SJCRH30 (cell line): Measurements from ENCODE around the gene TECPR2. TPM values are rescaled to one million over a fixed set of nuclear protein-coding genes. Genes with fewer than 3 reads are reported as not detected.
A peak's percentile ranks its signal among the peaks of the same experiment; 100 is the strongest.

Experiments used
- DNase-seq, 2 experiments: peaks; one replicate each; pipeline ENCODE4 v3.0.0-alpha.2; 2015 to 2020
- H3K27ac ChIP-seq: fragments of 250-450 bp; sonication (Bioruptor Pico); 2 replicates; pipeline ENCODE4 v1.5.1; 2020; ENCODE audit warnings: mild to moderate bottlenecking, moderate library complexity
- H3K27me3 ChIP-seq: fragments of 250-450 bp; sonication (Bioruptor Pico); 2 replicates; pipeline ENCODE4 v1.5.1; 2020; ENCODE audit warnings: mild to moderate bottlenecking, moderate library complexity
- H3K36me3 ChIP-seq: fragments of 250-450 bp; sonication (Bioruptor Pico); 2 replicates; pipeline ENCODE4 v1.5.1; 2020; ENCODE audit warnings: mild to moderate bottlenecking, moderate library complexity
- H3K4me1 ChIP-seq: fragments of 250-450 bp; sonication (Bioruptor Pico); 2 replicates; pipeline ENCODE4 v1.5.1; 2020; ENCODE audit warnings: mild to moderate bottlenecking, moderate library complexity
- H3K4me3 ChIP-seq: fragments of 250-450 bp; sonication (Bioruptor Pico); 2 replicates; pipeline ENCODE4 v1.5.1; 2020; ENCODE audit warnings: mild to moderate bottlenecking, moderate library complexity
- H3K9me3 ChIP-seq: fragments of 250-450 bp; sonication (Bioruptor Pico); replicated peaks from 2 replicates; pipeline ENCODE4 v1.5.1; 2020; ENCODE audit warnings: mild to moderate bottlenecking, moderate library complexity
- total RNA-seq: library from RNA; depleted of rRNA; stranded (reverse); fragments of >200 nt; shearing (Covaris generic); gene quantifications from 2 replicates; pipeline ENCODE4 v1.2.3, GENCODE V29; 2014; rRNA removed

Gene TECPR2, protein sequence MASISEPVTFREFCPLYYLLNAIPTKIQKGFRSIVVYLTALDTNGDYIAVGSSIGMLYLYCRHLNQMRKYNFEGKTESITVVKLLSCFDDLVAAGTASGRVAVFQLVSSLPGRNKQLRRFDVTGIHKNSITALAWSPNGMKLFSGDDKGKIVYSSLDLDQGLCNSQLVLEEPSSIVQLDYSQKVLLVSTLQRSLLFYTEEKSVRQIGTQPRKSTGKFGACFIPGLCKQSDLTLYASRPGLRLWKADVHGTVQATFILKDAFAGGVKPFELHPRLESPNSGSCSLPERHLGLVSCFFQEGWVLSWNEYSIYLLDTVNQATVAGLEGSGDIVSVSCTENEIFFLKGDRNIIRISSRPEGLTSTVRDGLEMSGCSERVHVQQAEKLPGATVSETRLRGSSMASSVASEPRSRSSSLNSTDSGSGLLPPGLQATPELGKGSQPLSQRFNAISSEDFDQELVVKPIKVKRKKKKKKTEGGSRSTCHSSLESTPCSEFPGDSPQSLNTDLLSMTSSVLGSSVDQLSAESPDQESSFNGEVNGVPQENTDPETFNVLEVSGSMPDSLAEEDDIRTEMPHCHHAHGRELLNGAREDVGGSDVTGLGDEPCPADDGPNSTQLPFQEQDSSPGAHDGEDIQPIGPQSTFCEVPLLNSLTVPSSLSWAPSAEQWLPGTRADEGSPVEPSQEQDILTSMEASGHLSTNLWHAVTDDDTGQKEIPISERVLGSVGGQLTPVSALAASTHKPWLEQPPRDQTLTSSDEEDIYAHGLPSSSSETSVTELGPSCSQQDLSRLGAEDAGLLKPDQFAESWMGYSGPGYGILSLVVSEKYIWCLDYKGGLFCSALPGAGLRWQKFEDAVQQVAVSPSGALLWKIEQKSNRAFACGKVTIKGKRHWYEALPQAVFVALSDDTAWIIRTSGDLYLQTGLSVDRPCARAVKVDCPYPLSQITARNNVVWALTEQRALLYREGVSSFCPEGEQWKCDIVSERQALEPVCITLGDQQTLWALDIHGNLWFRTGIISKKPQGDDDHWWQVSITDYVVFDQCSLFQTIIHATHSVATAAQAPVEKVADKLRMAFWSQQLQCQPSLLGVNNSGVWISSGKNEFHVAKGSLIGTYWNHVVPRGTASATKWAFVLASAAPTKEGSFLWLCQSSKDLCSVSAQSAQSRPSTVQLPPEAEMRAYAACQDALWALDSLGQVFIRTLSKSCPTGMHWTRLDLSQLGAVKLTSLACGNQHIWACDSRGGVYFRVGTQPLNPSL (N-terminal part only)
- 8.6 and 9.1 TPM in 2 replicates for total RNA-seq

DNA sequence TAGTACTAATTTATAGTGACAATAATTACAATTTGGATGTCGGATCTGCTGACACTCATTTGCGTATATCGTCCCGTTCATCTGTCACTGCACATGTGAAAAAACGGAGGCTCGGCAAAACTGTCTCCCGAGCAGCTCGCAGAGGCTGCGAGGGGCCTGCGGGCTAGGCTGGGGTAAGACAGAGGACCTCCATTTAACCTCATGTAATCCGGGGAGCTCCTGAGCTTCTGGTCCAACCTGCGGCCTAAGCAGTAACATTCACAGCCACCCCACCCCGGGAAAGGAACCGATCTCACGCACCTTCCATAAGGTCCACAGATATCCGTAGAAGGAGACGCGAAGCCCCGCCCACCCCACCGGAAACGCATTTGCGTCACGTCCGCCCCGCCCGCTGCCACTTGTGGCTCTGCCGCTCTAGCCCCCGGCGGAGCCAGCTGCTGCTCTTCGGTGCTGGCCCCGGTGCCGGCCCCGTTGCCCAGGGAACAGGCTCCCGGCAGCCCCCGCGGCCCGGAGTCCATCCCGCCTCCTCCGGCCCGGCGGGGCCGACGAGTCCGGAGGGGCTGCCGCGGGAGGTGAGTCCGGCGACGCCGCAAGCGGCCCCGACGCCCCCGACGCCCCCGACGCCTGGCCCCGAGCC is at the start of gene TECPR2, which contains the start of gene CINP:
Gene TECPR2, plus strand, starts transcription at position 397 of the 637 bp plus-strand sequence. CDS start 13,781 bp downstream, outside the sequence.
Gene CINP, minus strand, starts transcription at position 346 of the 637 bp plus-strand sequence. Its CDS starts 39 bp downstream, at position 307.
- Histone ChIP-seq H3K4me3 (peak within 1 kb of the TSS; percentile 90), H3K36me3 (peaks cover 3% of the 10 kb centered on the region; the same call in 1 of the 2 replicates), H3K4me1 (0 out of 2 replicates have a peak, but pooled peaks cover 4% of the 10 kb centered on the region), H3K27ac (peak within 1 kb of the TSS; percentile 64), H3K9me3 (no peaks in the 10 kb centered on the region), H3K27me3 (no peaks in the 10 kb centered on the region)
- peak; percentile 97 to 98 for DNase-seq

GRCh38 chr14:102314242-102315011 is 48.3 kb upstream of the TECPR2 start:
- Histone ChIP-seq H3K4me1 (no peaks in the 10 kb centered on the region), H3K4me3 (peak overlapping the region; percentile 74), H3K27me3 (no peaks in the 10 kb centered on the region), H3K9me3 (no peaks in the 10 kb centered on the region), H3K36me3 (no peaks in the 10 kb centered on the region), H3K27ac (no peak overlapping the region)
- peak; percentile 83 to 89 for DNase-seq

DNA sequence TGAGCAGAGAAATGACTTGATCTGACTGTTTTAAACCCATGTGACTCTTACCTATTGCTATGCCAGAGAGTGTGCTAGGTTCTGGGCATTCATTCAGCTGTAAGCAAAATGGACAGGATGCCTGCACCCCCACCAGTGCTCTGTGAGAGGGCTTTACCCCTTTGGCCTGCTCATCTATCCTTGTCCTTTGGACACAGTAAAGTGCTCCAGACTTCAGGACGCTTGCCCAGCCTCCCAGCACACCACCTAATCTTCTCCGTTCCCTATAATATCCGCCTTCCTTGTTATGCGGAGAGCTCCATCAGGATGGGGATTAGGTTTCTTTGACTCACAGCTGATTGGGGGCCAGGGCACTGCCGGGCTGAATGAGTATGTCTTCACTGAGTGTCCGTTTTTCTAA is 47.6 kb upstream of the TECPR2 start:
- Histone ChIP-seq H3K9me3 (no peaks in the 10 kb centered on the region), H3K27me3 (no peaks in the 10 kb centered on the region), H3K36me3 (no peaks in the 10 kb centered on the region), H3K27ac (no peak overlapping the region), H3K4me3 (peak overlapping the region; percentile 74), H3K4me1 (no peaks in the 10 kb centered on the region; the same call in 1 of the 2 replicates)
- DNase-seq = peak; percentile 63 to 76

DNA sequence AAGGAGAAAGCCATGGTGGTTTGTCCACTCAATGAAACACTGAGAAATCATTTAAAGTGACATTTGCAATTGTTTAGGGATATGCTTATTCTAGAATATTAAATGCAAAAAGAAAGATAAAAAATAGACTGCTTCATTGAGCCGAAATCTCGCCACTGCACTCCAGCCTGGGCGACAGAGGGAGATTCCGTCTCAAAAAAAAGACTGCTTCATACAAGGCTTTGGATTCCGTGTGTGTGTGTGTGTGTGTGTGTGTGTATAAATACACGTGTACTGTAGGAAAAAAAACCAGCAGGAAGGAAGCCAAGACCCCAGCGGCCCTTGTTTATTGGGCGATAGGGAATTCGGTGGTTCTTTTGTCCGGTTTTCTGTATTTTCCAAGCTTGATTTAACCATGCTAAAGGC is 46.4 kb upstream of the TECPR2 start:
- H3K27ac ChIP-seq = peak overlapping the region; percentile 54
- H3K4me1 ChIP-seq = no peaks in the 10 kb centered on the region; the same call in 1 of the 2 replicates
- DNase-seq = peak; percentile 69 to 78
- H3K36me3 ChIP-seq = no peaks in the 10 kb centered on the region
- H3K4me3 ChIP-seq = peak overlapping the region; percentile 74
- H3K27me3 ChIP-seq = no peaks in the 10 kb centered on the region
- no peaks in the 10 kb centered on the region for H3K9me3 ChIP-seq

DNA sequence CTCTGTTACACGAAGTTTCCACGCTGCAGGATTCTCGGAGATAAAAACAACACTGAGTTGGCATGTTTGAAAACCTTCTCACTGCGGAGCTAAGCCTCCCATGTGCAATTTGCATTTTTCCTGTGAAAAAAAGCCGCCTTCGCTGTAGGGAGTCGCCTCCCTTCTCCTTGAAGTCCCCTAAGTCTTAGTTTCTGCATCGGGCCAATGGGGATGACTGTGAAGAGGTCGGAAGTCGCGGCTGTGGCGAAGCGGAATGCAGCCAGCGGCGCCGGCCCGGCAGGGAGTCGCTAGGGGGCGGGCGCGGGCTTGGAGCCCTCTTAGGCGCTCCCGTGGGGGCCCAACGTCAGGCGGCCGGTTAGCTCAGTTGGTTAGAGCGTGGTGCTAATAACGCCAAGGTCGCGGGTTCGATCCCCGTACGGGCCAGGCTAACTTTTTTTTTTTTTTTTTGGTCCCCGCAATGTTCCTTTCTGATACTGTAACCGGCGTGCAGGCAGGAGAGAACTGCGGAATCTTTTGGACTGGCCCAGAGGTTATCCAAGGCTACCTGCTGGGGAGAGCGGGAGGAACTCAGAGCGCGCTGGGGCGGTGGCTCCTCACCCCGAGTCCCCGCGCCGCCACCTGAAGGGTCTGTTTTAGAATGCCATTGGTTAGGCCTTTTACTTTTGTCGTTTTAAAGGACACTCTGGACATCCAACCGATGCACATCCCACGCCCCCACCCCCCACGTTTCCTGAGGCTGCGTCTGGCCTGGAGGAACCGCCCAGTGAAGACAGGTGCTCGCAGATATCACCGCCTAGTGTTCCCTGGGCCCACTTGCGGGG is 45.8 kb upstream of the TECPR2 start:
- Histone ChIP-seq H3K4me3 (peak overlapping the region; percentile 74), H3K27ac (peak overlapping the region; percentile 54), H3K9me3 (no peaks in the 10 kb centered on the region), H3K36me3 (no peaks in the 10 kb centered on the region), H3K4me1 (no peaks in the 10 kb centered on the region; the same call in 1 of the 2 replicates), H3K27me3 (no peaks in the 10 kb centered on the region)
- DNase-seq = peak; percentile 95 to 96

DNA sequence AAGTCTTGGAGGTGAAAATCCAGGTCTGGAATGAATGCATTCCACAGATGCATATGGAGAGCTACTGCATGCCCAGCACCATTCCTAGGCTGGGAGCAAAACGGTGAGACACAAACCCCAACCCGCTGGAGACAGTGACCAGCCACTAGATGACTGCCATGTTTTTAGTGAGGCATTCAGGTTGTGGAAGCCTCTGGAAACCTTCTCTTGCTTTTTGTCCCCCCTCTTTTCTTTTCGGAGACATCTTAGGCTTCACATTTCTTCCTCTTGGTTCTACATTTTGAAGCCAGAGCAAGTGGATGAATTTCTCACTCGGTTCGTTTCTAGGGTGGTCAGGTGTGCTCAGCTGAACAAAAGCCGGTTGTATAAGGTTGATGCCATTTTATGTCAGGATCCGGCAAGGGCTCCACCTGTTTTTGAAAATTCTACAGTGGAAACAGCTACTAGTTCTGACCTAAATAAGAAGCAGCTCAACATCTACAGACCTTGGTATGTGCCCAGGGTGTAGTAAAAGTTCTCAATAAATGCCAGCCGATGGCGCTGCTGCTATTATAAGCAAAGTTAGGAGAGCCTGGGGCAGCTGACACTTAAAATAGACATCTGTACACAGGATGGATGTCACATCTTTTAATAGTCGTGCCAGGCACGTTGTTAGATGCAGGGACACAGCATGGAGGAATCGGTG is 45.0 kb upstream of the TECPR2 start:
- peak overlapping the region; percentile 74 for H3K4me3 ChIP-seq
- H3K27ac ChIP-seq = no peak overlapping the region; the same call in 1 of the 2 replicates
- DNase-seq = peak; percentile 63 to 76
- H3K4me1 ChIP-seq = no peaks in the 10 kb centered on the region; the same call in 1 of the 2 replicates
- no peaks in the 10 kb centered on the region for H3K27me3 ChIP-seq
- no peaks in the 10 kb centered on the region for H3K36me3 ChIP-seq
- H3K9me3 ChIP-seq = no peaks in the 10 kb centered on the region

GRCh38 chr14:102318781-102319276 is 43.9 kb upstream of the TECPR2 start:
- H3K9me3 ChIP-seq = no peaks in the 10 kb centered on the region

GRCh38 chr14:102319351-102320032 is 43.2 kb upstream of the TECPR2 start, which contains the start of gene ZNF839:
ZNF839 (plus strand) TSS chr14:102319746; CDS start chr14:102319766, 20 bp downstream.
- peak within 1 kb of the TSS; percentile 42 for H3K27ac ChIP-seq
- DNase-seq = peak; percentile 92 to 94
- no peaks in the 10 kb centered on the region for H3K9me3 ChIP-seq
- H3K4me3 ChIP-seq = peak within 1 kb of the TSS; percentile 73
- no peaks in the 10 kb centered on the region; the same call in 1 of the 2 replicates for H3K4me1 ChIP-seq
- no peaks in the 10 kb centered on the region for H3K27me3 ChIP-seq
- H3K36me3 ChIP-seq = no peaks in the 10 kb centered on the region

More at GRCh38 chr14:102318781-102319276, 43.9 kb upstream of the TECPR2 start:
- peak overlapping the region; percentile 73 for H3K4me3 ChIP-seq
- H3K27me3 ChIP-seq = no peaks in the 10 kb centered on the region
- no peak for DNase-seq
- H3K27ac ChIP-seq = peak overlapping the region; percentile 42
- no peaks in the 10 kb centered on the region for H3K36me3 ChIP-seq
- H3K4me1 ChIP-seq = no peaks in the 10 kb centered on the region; the same call in 1 of the 2 replicates

DNA sequence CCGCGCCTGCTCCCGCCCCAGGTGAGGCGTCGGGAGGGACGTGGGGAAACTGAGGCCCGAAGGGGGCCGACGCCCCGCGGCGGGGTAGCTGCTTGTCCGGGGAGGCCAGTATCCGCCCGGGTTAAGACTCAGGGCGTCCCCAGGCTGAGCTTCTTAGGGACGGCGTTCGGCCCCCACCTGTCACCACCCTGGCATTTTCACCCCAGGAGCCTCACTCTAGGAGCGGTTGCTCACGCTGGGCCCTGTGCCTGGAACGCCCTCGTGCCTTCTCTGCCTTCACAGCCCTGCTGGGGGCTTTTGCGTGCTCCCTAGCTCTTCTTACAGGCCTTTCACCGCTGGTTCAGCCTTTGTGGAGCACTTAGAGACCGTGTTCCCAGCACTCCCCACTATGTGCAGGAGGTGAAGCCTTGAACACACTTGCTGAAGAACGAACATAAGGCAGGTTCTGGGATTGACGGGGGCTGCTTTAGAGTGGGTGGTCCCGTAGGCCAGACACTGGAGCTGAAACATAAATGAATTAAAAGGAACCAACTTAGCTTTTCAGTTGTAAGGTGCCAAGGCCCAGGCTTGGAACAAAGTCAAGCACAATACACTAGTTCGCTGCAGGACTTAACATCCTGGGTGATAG is 42.6 kb upstream of the TECPR2 start:
- Histone ChIP-seq H3K4me3 (peak overlapping the region; percentile 73), H3K27me3 (no peaks in the 10 kb centered on the region), H3K27ac (peak overlapping the region; percentile 34; the same call in 1 of the 2 replicates), H3K9me3 (no peaks in the 10 kb centered on the region), H3K36me3 (no peaks in the 10 kb centered on the region), H3K4me1 (no peaks in the 10 kb centered on the region; the same call in 1 of the 2 replicates)
- peak; percentile 47 to 60 for DNase-seq

- no peak for DNase-seq
- Histone ChIP-seq H3K27me3 (no peaks in the 10 kb centered on the region), H3K27ac (no peak overlapping the region), H3K4me1 (no peaks in the 10 kb centered on the region; the same call in 1 of the 2 replicates), H3K9me3 (no peaks in the 10 kb centered on the region), H3K4me3 (no peak overlapping the region; the same call in 1 of the 2 replicates), H3K36me3 (no peaks in the 10 kb centered on the region)
Measured at GRCh38 chr14:102320671-102321455, 41.9 kb upstream of the TECPR2 start.
